GM18498 (cell line): ENCODE data around the gene EPB41L4A.

Source experiments
- ATAC-seq: cut with Tn5 transposase; IDR thresholded peaks from one replicate; pipeline ENCODE4 v1.9.1; 2021; ENCODE audit warnings: mild to moderate bottlenecking, moderate library complexity; ENCODE audit not compliant: unreplicated experiment

The EPB41L4A gene

GRCh38 chr5:112122353-112122752 is 296.7 kb downstream of the EPB41L4A start:
- no peak for ATAC-seq

- no peak for ATAC-seq
Measured at GRCh38 chr5:112121258-112121657, 297.8 kb downstream of the EPB41L4A start.

GRCh38 chr5:112119969-112120368 is 299.1 kb downstream of the EPB41L4A start:
- ATAC-seq, result no peak

- no peak for ATAC-seq
Measured at GRCh38 chr5:112119508-112119907, 299.6 kb downstream of the EPB41L4A start.

GRCh38 chr5:112117551-112117950 is 301.5 kb downstream of the EPB41L4A start:
- ATAC-seq, result no peak

GRCh38 chr5:112116371-112116770 is 302.7 kb downstream of the EPB41L4A start:
- peak; percentile 87 for ATAC-seq

GRCh38 chr5:112113565-112113964 is 305.5 kb downstream of the EPB41L4A start:
- no peak for ATAC-seq
